SK-N-SH treated with all-trans-retinoic acid at 6 μM for 48 hours (cell line): ENCODE measurements around the gene THEMIS.

ENCODE experiments used
- ARNTL ChIP-seq: fragments of 450-650 bp; formaldehyde crosslinking; IDR thresholded peaks from 2 replicates; pipeline ENCODE4 v1.5.0; 2020; ENCODE audit warnings: low read depth, mild to moderate bottlenecking, moderate library complexity, borderline replicate concordance
- BACH2 ChIP-seq: fragments of 250-450 bp; sonication (Bioruptor Pico); IDR thresholded peaks from 2 replicates; pipeline ENCODE4 v1.9.0; 2021; ENCODE audit warnings: mild to moderate bottlenecking, borderline replicate concordance
- CSDC2 ChIP-seq: fragments of 250-450 bp; sonication (Bioruptor Pico); IDR thresholded peaks from 2 replicates; pipeline ENCODE4 v1.5.0; 2020; ENCODE audit warnings: mild to moderate bottlenecking, moderate library complexity
- GLIS3 ChIP-seq: fragments of 250-450 bp; sonication (Bioruptor Pico); IDR thresholded peaks from 2 replicates; pipeline ENCODE4 v1.5.0; 2020; ENCODE audit warnings: mild to moderate bottlenecking, moderate library complexity
- RARB ChIP-seq: fragments of 250-450 bp; sonication (Bioruptor Pico); IDR thresholded peaks from 2 replicates; pipeline ENCODE4 v1.8.0; 2021; ENCODE audit warnings: mild to moderate bottlenecking, moderate library complexity
- ZFP3 ChIP-seq: fragments of 250-450 bp; sonication (Bioruptor Pico); IDR thresholded peaks from 2 replicates; pipeline ENCODE4 v1.5.0; 2020; ENCODE audit warnings: mild to moderate bottlenecking, moderate library complexity
- ZFP30 ChIP-seq: fragments of 450-650 bp; formaldehyde crosslinking; IDR thresholded peaks from 2 replicates; pipeline ENCODE4 v1.5.0; 2022; ENCODE audit warnings: mild to moderate bottlenecking, moderate library complexity
- ZNF565 ChIP-seq: fragments of 450-650 bp; formaldehyde crosslinking; conservative IDR thresholded peaks from 2 replicates; pipeline ENCODE4 v1.5.0; 2020; ENCODE audit warnings: low read depth, mild to moderate bottlenecking, moderate library complexity
- ZNF8 ChIP-seq: fragments of 450-650 bp; formaldehyde crosslinking; IDR thresholded peaks from 2 replicates; pipeline ENCODE4 v1.5.0; 2020; ENCODE audit warnings: mild to moderate bottlenecking, moderate library complexity
- TF ChIP-seq, protein P1 (sequence below): fragments of 250-450 bp; sonication (Bioruptor Pico); IDR thresholded peaks from 2 replicates; pipeline ENCODE4 v1.8.0; 2020; ENCODE audit warnings: mild to moderate bottlenecking, moderate library complexity, borderline replicate concordance
- TF ChIP-seq, protein P2 (sequence below): fragments of 250-450 bp; sonication (Bioruptor Pico); IDR thresholded peaks from 2 replicates; pipeline ENCODE4 v1.8.0; 2021; ENCODE audit warnings: low read depth, mild to moderate bottlenecking, moderate library complexity, borderline replicate concordance
- TF ChIP-seq, protein P3 (sequence below): fragments of 250-450 bp; sonication (Bioruptor Pico); IDR thresholded peaks from 2 replicates; pipeline ENCODE4 v1.5.1; 2020; ENCODE audit warnings: low read depth, mild to moderate bottlenecking, moderate library complexity

DNA sequence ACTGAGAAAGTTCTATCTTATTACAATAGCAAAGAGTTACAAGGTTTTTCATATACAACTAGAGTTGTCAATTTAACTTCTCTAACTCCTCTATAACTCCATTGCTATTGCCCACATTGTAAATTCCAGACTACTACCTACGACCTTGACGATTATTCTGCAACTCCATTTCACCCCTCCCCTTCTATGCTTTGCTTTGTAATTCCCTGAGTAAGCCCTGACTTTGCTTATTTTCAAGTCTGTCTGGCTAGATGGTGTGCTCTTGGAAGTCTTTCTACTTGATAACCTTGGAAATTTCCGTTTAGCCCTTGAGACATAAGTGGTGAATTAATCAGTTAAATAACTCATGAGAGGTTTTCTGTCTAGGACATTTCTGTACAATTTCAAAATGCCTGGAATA, 162.4 kb downstream of the THEMIS start:
- TF ChIP-seq CSDC2 (CRISPR knock-in tag), result no peak
- no peak for TF ChIP-seq ZFP3
- no peak for TF ChIP-seq RARB (CRISPR knock-in tag)
- TF ChIP-seq ZNF565 (CRISPR knock-in tag), result no peak
- TF ChIP-seq, protein P1, sequence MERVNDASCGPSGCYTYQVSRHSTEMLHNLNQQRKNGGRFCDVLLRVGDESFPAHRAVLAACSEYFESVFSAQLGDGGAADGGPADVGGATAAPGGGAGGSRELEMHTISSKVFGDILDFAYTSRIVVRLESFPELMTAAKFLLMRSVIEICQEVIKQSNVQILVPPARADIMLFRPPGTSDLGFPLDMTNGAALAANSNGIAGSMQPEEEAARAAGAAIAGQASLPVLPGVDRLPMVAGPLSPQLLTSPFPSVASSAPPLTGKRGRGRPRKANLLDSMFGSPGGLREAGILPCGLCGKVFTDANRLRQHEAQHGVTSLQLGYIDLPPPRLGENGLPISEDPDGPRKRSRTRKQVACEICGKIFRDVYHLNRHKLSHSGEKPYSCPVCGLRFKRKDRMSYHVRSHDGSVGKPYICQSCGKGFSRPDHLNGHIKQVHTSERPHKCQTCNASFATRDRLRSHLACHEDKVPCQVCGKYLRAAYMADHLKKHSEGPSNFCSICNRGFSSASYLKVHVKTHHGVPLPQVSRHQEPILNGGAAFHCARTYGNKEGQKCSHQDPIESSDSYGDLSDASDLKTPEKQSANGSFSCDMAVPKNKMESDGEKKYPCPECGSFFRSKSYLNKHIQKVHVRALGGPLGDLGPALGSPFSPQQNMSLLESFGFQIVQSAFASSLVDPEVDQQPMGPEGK (CRISPR knock-in tag), result no peak
- no peak for TF ChIP-seq ZFP30 (CRISPR knock-in tag)
- no peak for TF ChIP-seq ZNF8 (CRISPR knock-in tag)
- no peak for TF ChIP-seq BACH2 (CRISPR knock-in tag)
- TF ChIP-seq, protein P2, sequence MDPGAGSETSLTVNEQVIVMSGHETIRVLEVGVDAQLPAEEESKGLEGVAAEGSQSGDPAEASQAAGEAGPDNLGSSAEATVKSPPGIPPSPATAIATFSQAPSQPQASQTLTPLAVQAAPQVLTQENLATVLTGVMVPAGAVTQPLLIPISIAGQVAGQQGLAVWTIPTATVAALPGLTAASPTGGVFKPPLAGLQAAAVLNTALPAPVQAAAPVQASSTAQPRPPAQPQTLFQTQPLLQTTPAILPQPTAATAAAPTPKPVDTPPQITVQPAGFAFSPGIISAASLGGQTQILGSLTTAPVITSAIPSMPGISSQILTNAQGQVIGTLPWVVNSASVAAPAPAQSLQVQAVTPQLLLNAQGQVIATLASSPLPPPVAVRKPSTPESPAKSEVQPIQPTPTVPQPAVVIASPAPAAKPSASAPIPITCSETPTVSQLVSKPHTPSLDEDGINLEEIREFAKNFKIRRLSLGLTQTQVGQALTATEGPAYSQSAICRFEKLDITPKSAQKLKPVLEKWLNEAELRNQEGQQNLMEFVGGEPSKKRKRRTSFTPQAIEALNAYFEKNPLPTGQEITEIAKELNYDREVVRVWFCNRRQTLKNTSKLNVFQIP (CRISPR knock-in tag), result no peak
- TF ChIP-seq, protein P3, sequence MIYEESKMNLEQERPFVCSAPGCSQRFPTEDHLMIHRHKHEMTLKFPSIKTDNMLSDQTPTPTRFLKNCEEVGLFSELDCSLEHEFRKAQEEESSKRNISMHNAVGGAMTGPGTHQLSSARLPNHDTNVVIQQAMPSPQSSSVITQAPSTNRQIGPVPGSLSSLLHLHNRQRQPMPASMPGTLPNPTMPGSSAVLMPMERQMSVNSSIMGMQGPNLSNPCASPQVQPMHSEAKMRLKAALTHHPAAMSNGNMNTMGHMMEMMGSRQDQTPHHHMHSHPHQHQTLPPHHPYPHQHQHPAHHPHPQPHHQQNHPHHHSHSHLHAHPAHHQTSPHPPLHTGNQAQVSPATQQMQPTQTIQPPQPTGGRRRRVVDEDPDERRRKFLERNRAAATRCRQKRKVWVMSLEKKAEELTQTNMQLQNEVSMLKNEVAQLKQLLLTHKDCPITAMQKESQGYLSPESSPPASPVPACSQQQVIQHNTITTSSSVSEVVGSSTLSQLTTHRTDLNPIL, result no peak
- TF ChIP-seq ARNTL (CRISPR knock-in tag), result no peak
- TF ChIP-seq GLIS3, result no peak
